Skeletal muscle satellite cell (primary cell): Measurements from ENCODE around the gene AKAP17A.
"Not testable (repeated sequence)": the region's sequence is repeated elsewhere in the genome, so short reads cannot be mapped to it uniquely, and the experiment has no call there.

Source experiments
- H3K27me3 ChIP-seq: 2 replicates; pipeline ENCODE4 v1.7.0; 2013; ENCODE audit warnings: low read length; ENCODE audit not compliant: control insufficient read depth, insufficient read depth
- H3K36me3 ChIP-seq: 2 replicates; pipeline ENCODE4 v1.7.0; 2013; ENCODE audit warnings: mild to moderate bottlenecking, control low read depth, low read length; ENCODE audit not compliant: insufficient read depth
- H3K4me1 ChIP-seq: 2 replicates; pipeline ENCODE4 v1.7.0; 2013; ENCODE audit warnings: low read length; ENCODE audit not compliant: control insufficient read depth, insufficient read depth
- H3K4me2 ChIP-seq: 2 replicates; pipeline ENCODE4 v1.7.0; 2013; ENCODE audit warnings: mild to moderate bottlenecking, low read length
- H3K4me3 ChIP-seq: 2 replicates; pipeline ENCODE4 v1.7.0; 2013; ENCODE audit warnings: low read length
- H3K9ac ChIP-seq: 2 replicates; pipeline ENCODE4 v1.7.0; 2013; ENCODE audit warnings: mild to moderate bottlenecking, low read depth, low read length, moderate library complexity
- H3K9me3 ChIP-seq: replicated peaks from 2 replicates; pipeline ENCODE4 v1.7.0; 2013; ENCODE audit warnings: mild to moderate bottlenecking, control low read depth, low read length

The AKAP17A gene

DNA sequence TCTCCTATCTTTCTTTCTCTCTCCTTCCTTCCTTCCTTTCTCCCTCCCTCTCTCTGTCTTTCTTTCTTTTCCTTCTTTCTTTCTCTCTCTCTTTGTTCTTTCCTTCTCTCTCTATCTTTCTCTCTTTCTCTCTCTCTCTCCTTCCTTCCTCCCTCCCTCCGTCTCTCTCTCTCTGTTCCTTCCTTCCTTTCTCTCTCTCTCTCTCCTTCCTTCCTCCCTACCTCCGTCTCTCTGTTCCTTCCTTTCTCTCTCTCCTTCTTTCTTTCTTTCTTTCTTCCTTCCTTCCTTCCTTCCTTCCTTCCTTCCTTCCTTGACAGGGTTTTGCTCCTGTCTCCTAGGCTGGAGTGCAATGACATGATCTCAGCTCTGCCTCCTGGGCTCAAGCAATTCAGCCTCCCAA is 30.2 kb upstream of the AKAP17A start:
- H3K4me2 ChIP-seq: no peak overlapping the region
- no peaks in the 10 kb centered on the region for H3K36me3 ChIP-seq
- no peaks in the 10 kb centered on the region for H3K27me3 ChIP-seq
- no peaks in the 10 kb centered on the region for H3K9me3 ChIP-seq
- H3K9ac ChIP-seq: no peak overlapping the region
- H3K4me3 ChIP-seq: no peak overlapping the region
- H3K4me1 ChIP-seq: no peaks in the 10 kb centered on the region

DNA sequence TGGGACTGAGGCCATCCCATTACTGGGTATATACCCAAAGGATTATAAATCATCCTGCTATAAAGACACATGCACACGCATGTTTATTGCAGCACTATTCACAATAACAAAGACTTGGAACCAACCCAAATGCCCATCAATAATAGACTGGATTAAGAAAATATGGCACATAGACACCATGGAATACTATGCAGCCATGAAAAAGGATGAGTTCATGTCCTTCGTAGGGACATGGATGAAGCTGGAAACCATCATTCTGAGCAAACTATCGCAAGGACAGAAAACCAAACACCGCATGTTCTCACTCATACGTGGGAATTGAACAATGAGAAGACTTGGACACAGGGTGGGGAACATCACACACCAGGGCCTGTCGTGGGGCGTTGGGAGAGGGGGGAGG is 27.3 kb upstream of the AKAP17A start:
- H3K9ac ChIP-seq, H3K4me1 ChIP-seq, H3K4me3 ChIP-seq, H3K4me2 ChIP-seq, H3K9me3 ChIP-seq, H3K27me3 ChIP-seq, H3K36me3 ChIP-seq: not testable (repeated sequence)

DNA sequence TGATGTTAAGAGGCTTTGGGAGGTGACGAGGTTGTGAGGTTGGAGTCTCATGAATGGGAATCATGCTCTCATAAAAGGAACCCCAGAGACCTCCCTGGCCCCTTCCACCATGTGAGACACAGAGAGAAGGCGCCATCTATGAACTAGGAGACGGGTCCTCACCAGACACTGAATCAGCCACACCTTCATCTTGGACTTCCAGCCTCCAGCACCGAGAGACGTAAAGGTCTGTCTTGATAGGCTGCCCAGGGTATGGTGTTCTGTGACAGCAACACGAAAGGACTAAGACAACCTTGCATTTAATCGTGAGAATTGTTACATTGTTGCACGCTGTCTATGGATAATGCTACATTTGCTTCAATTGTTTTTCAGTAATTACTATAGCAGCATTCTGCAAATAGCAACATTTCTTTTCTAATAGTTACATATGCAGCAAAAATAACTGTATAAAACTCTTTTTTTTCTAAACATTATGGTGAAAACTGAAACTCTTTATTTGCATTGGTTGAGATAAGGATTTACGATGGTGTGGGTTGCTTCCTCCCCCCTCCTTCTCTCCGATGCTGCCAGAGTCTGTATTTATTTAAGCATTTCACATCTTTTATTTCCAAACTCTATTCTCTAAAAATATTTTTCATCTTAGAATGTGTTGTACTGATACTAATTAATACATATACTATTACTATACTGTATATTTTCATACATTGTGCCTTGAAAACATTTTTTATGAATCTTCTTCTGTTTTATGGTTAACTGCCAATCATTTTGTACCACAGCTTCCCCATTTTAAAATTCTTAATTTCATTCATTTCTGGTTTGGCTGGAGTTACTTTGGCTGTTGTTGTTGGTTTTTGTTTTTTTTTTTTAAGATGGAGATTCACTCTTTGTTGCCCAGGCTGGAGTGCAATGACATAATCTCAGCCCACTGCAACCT is 26.4 kb upstream of the AKAP17A start:
- no peaks in the 10 kb centered on the region for H3K4me1 ChIP-seq
- no peaks in the 10 kb centered on the region for H3K27me3 ChIP-seq
- no peak overlapping the region for H3K9ac ChIP-seq
- no peaks in the 10 kb centered on the region for H3K9me3 ChIP-seq
- no peak overlapping the region for H3K4me3 ChIP-seq
- H3K36me3 ChIP-seq: no peaks in the 10 kb centered on the region
- no peak overlapping the region for H3K4me2 ChIP-seq

DNA sequence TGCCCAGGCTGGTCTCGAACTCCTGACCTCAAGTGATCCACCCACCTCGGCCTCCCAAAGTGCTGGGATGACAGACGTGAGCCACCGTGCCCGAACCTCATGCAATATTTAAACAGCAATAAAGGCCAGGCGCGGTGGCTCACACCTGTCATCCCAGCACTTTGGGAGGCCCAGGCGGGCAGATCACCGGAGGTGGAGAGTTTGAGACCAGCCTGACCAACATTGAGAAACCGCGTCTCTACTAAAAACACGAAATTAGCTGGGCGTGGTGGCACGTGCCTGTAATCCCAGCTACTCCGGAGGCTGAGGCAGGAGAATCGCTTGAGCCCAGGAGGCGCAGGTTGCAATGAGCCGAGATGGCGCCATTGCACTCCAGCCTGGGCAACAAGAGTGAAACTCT is 17.2 kb upstream of the AKAP17A start:
- not testable (repeated sequence) for H3K4me1 ChIP-seq

DNA sequence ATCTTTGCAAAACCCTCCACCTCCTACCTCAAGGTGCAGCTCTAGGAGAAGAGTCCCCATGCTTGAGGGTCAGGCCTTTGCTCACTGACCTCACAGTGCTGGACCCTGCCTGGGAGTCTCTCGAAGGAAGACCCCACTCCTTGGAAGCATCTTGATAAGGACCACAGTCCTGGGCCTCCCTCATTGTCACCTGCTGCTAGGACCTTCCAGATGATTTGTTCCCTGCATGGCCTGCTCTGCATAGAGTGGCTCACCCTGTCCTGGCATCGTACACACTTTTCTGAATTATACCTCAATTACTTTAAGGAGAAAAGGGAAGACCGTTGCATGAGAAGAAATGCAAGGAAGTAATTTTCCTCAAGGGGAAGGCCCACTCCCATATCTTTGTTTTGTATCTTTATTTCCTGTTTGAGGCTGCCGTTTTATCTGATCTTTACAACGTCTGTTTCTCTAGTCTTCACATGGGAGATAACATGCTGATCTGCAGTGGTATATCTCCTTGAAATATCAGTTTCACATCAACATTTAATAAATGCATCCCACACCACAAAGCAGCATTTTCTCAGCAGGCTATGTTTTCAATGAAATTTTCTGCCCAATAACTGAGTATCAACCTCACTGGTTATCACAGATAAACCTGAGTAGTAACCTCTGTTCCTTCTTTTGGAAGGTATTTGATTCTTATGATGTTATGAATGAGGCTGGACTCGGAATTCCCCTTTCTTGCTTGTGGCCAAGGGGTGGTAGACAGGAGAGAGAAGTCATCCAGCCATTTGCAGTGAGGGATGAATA is 15.0 kb upstream of the AKAP17A start:
- Histone ChIP-seq H3K4me2 (no peak overlapping the region), H3K9me3 (no peaks in the 10 kb centered on the region), H3K36me3 (no peaks in the 10 kb centered on the region), H3K27me3 (no peaks in the 10 kb centered on the region), H3K4me1 (no peaks in the 10 kb centered on the region), H3K9ac (no peak overlapping the region), H3K4me3 (no peak overlapping the region)

More for the DNA sequence above, 17.2 kb upstream of the AKAP17A start:
- H3K4me3 ChIP-seq, H3K9ac ChIP-seq, H3K9me3 ChIP-seq, H3K36me3 ChIP-seq, H3K4me2 ChIP-seq, H3K27me3 ChIP-seq: not testable (repeated sequence)

DNA sequence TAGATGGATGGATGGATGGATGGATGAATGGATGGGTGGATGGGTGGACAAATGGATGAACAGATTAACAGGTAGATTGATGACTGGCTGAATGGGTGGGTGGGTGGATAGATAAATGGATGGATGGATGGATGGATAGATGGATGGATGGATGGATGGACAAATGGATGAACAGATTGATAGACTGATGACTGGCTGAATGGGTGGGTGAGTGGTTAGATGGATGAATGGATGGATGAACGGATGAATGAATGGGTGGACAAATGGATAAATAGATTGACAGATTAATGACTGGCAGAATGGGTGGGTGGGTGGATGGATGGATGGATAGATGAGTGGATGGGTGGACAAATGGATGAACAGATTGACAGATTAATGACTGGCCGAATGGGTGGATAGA is 13.6 kb upstream of the AKAP17A start:
- no peak overlapping the region for H3K9ac ChIP-seq
- no peaks in the 10 kb centered on the region for H3K9me3 ChIP-seq
- H3K4me1 ChIP-seq: no peaks in the 10 kb centered on the region
- no peaks in the 10 kb centered on the region for H3K36me3 ChIP-seq
- no peak overlapping the region for H3K4me2 ChIP-seq
- H3K27me3 ChIP-seq: no peaks in the 10 kb centered on the region
- H3K4me3 ChIP-seq: no peak overlapping the region

DNA sequence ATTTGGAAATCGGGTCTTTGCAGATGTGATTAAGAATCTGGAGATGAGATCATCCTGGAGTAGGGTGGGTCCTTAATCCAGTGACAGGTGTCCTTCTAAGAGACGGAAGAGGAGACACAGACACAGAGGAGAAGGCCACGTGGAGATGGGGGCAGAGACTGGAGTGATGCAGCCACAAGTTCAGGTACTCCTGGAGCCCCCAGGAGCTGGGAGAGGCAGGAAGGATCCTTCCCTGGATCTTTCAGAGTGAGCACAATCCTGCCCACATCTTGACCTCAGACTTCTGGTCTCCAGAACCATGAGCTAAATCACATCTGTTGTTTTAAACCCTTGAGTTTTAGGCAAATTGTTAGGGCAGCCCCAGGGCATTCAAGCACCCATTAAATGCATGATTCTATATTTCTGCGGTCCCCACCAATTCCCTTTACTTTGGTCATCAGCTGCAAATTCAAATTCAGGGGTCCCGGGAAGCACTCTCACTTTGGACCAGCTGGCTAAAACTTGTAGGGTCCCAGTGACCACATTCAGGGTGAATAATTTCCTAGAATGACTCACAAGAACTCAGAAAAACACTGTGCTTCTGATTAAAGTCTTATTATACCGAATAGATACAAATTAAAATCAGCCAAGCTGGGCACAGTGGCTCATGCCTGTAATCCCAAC is 12.8 kb upstream of the AKAP17A start:
- Histone ChIP-seq H3K9ac (no peak overlapping the region), H3K9me3 (no peaks in the 10 kb centered on the region), H3K27me3 (no peaks in the 10 kb centered on the region), H3K4me3 (no peak overlapping the region), H3K4me2 (no peak overlapping the region), H3K36me3 (no peaks in the 10 kb centered on the region), H3K4me1 (no peaks in the 10 kb centered on the region)

DNA sequence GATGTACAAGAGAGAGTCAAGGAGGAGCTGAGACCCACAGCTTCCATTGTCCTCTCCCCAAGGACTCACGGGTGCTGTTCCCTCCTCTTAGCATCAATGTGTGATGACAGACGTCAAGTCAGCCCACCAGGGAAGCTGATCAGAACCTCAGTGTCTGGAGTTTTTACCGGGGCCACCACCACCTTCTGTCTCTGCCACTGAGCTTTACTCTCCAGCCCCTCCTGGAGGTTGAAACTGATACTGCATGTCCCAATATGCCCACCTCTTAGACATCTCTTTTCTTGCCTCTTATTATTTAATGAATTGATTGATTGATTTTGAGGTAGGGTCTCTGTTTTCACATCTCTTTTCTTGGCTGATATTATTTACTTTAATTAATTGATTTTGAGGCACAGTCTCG is 10.3 kb upstream of the AKAP17A start:
- Histone ChIP-seq H3K36me3 (no peaks in the 10 kb centered on the region), H3K4me2 (no peak overlapping the region), H3K9me3 (no peaks in the 10 kb centered on the region), H3K27me3 (no peaks in the 10 kb centered on the region), H3K4me1 (no peaks in the 10 kb centered on the region), H3K9ac (no peak overlapping the region), H3K4me3 (no peak overlapping the region)

DNA sequence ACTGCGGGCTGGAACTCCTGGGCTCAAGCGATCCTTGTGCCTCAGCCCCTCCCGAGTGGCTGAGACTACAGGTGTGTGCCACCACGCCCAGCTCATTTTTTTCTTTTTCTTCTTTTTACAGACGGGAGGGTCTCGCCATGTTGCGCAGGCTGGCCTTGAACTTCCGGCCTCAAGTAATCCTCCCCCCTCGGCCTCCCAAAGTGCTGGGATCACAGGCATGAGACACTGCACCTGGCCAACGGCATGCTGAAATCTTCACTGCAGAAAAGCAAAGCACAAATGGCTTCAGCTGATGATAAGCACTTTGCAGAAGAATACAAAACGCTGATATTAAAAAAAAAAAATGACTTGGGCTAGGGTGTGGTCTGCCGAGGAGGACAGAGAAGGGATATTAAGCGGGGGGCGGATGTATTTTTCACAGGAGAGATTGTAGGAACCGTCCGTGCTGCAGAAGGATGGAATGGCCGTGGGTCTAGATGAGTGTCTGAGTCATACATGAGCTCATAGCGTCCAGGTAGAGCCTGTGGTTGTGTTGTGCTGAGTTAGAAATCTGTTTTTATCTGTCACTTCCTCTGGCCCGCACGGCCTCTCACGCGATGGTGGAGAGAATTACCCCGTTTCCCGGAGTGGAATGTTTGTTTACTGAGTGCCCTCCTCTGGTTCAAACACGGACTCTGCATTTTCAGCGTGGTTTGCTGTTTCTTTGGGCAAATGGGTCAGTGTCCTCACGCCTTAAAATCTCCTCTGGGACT is 8.5 kb upstream of the AKAP17A start:
- no peaks in the 10 kb centered on the region for H3K4me1 ChIP-seq
- H3K27me3 ChIP-seq: no peaks in the 10 kb centered on the region
- no peaks in the 10 kb centered on the region for H3K9me3 ChIP-seq
- H3K36me3 ChIP-seq: no peaks in the 10 kb centered on the region
- H3K9ac ChIP-seq: no peak overlapping the region
- no peak overlapping the region for H3K4me3 ChIP-seq
- H3K4me2 ChIP-seq: no peak overlapping the region

DNA sequence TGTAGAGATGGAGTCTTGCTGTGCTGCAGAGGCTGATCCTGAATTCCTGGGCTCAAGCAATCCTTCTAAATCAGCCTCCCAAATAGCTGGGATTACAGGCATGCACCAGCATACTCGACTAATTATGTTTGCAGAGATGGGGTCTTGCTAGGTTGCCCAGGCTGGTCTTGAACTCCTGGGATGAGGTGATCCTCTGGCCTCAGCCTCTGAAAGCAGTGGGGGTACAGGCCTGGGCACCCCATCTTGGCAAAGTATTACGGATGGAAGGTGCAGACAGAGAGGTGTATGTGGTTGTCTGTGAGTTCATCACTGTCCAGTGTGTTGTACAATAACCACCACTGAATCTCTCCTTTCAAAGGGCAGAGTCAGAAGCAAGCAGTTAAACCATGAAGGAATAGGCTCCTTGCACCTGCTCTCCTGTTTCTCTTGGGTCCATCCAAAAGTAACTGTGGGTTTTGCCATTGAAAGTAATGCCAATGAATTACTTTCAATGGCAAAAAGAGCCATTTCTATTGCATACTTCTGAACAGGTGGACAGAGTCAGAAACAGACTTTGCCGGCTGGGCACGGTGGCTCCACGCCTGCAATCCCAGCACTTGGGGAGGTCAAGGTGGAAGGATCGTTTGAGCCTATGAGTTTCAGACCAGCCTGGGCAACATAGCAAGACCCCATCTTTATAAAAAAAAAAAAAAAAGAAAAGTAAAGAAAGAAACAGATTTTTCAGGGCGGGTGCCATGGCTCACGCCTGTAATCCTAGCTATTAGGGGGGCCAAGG is 7.0 kb upstream of the AKAP17A start:
- no peaks in the 10 kb centered on the region for H3K4me1 ChIP-seq
- H3K9ac ChIP-seq: no peak overlapping the region
- no peaks in the 10 kb centered on the region for H3K27me3 ChIP-seq
- H3K9me3 ChIP-seq: no peaks in the 10 kb centered on the region
- no peak overlapping the region for H3K4me2 ChIP-seq
- H3K4me3 ChIP-seq: no peak overlapping the region
- H3K36me3 ChIP-seq: no peaks in the 10 kb centered on the region
